Stimulated activated CD4-positive, alpha-beta T cell treated with anti-CD3 and anti-CD28 coated beads, Interleukin-12 subunit alpha, Interleukin-12 subunit beta, amount 100 ng/mL, for 48 hours (primary cell): ENCODE measurements around the gene ZFYVE16.
A peak's percentile ranks its signal among the peaks of the same experiment; 100 is the strongest.
"Not testable (repeated sequence)": the region's sequence is repeated elsewhere in the genome, so short reads cannot be mapped to it uniquely, and the experiment has no call there.

Experiments
- DNase-seq, 3 donors: peaks; one replicate each; pipeline ENCODE4 v3.0.0-alpha.2; 2020; ENCODE audit warnings: low read depth in 2 of 3, low spot score in 1 of 3

ZFYVE16 gene

DNA sequence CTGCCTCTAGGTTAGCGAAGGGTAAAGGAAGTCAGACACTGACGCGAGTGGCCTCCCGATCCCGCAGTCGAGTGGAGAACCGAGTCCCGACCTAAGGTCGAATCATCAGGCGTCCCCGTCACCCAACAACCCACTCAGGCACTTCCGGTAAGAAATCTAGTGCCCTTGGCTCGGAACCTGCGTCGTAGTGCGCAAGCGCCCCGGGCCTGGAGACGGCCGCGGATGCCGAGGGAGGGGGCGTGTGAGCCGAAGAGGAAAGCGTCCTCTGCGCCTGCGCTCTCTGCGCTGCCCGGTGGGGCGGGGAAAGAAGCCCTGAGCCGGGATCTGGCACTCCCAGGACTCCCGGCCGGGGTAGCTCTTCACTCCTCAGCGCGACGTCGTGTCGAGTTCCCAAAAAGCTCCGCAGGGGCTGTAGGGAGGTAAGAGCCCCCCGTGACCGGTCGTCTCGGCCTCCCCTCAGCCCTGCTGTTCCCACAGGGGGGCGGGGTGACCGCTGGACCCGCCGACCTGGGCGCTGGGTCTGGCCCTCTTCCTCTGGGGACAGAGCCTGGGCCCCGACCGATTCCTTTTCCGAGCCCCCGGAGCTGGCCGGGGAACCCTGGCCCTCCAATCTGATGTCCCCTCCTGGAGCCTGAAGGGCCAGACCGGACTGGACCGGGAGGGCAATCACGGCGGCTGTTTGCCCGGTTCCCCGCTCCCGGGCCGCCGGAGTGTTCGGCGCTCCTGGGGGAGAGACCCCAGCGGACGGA, at the start of gene ZFYVE16:
Gene ZFYVE16, plus strand, starts transcription at position 330 of the 749 bp plus-strand sequence. CDS start 26,084 bp downstream, outside the sequence.
- peak; percentile 93 to 97 (median 93) for DNase-seq

DNA sequence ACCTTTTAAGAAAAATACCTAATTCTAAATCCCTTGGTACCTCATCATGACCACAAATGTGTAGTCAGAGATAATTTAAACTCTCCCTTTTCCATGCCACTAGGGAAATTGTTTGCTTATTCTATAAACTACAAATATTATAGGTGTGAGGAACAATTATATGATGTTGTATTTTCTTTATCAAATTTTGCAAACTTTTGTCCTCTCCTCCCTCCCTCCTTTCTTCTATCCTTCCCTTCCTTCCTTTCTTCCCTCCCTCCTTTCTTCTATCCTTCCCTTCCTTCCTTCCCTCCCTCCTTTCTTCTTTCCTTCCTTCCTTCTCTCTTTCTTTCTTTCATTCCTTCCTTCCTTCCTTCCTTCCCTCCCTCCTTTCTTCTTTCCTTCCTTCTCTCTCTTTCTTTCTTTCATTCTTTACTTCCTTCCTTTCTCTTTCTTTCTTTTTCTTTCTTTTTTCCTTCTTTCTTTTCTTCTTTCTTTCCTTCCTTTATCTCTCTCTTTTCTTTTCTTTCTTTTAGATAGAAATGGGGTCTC, 46.9 kb upstream of the ZFYVE16 start:
- DNase-seq: no peak

- DNase-seq: no peak
Observed at GRCh38 chr5:80364892-80365291, 43.0 kb upstream of the ZFYVE16 start.

- DNase-seq: no peak
Observed at GRCh38 chr5:80368661-80369480, 39.0 kb upstream of the ZFYVE16 start.

- no peak for DNase-seq
Observed at GRCh38 chr5:80369521-80369920, 38.3 kb upstream of the ZFYVE16 start.

- no peak for DNase-seq
Observed at GRCh38 chr5:80370390-80370789, 37.5 kb upstream of the ZFYVE16 start.

GRCh38 chr5:80372780-80373179, 35.1 kb upstream of the ZFYVE16 start:
- DNase-seq: no peak

DNA sequence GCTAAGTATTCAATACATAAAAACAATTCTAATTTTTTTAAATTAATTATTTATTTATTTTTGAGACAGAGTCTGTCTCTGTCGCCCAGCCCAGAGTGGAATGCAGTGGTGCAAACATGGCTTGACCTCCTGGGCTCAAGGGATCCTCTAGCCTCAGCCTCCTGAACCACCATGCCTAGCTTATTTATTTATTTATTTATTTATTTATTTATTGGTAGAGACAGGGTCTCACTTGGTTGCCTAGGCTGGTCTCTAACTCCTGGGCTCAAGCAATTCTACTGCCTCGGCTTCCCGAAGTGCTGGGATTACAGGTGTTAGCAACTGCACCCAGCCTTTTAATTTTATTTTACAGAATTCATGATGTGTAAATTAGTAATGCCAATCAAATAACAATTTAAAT, 33.7 kb upstream of the ZFYVE16 start:
- DNase-seq: no peak

DNA sequence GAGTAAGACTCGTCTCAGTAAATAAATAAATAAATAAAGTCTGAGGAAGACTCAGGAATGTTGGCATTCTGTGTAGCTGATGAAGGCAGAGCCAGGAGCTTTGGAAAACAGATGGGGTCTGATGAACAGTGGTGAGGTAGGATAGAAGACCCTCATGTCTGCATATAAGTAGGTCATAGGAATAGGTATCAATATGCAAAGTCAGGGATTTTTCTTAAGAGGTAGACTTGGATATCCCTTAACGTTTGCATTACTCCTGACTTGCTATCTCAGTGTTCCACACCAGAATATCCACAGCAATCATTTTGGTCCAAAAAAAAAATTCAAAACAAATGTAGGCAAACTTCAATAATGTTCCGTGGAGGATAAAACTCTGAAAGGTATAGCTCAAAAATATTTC, 31.3 kb upstream of the ZFYVE16 start:
- DNase-seq: no peak

DNA sequence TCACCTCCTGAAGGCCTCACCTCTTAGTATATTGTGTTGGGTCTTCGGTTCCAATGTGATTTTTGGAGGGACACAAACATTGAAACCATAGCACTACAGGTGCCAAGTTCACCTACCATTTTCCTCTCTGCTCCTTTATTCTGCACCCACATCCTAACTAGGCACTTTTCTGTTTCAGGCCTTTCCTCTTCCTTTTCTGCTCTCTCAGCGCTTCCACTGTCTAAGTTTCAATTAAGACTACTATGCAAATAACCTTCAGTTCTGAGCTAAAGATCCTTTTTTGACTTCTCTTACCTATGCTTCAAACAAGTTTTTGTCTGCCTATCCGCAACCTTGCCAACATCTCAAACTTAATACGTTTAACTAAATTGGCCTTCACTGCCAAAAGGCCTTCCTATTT, 25.4 kb upstream of the ZFYVE16 start:
- no peak for DNase-seq

DNA sequence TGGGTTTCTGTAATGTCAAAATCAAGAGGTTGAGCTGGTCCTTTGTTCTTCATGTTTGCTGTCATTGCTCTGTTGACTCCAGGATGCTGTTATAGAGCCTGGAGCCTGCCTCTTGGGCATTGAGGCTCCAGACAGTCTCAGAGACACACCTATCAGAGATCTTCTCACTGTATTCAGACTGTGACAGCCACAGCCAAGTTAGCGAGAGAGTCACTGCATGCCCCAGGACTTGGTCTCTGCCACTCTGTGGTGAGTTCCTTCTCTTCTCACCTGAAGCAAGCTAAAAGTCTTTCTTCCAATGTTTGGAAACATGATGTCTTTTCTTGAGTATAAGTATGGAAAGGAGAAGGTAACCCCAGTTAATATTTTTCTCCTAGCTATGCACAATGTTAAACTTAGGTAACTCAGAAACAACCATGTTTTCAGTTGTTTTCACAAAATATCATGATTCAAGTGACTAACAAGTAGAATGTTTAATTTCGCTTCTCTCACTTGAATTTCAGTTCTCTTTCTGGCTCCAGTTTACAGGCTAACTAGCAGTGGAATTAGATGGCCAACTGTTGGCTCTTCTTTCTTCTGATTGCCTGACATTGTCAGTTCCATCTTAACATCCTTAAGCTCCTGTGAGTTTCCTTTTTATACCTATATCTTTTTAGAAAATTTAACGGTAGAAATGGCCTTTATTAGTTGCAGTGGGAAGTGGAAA, 20.6 kb upstream of the ZFYVE16 start:
- no peak for DNase-seq

DNA sequence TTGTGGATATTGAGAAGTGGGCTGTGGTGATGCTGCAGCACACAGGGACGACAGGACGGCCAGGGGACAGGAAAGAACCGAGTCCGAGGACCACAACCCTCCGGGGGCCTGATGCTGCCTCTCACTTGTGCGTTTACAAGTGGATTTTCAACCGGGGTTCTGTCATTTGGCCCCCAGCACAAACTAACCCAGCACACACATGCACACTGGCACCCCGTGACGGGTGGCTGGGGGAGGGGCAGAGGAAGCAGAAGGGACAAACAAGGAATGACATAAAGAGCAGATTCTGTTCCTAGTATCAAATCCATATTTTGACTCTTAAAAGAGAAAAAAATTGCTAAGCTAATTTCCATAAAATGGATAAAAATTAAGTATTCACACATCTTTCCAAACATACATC, 18.3 kb upstream of the ZFYVE16 start:
- no peak for DNase-seq

GRCh38 chr5:80390413-80390812, 17.5 kb upstream of the ZFYVE16 start:
- not testable (repeated sequence) for DNase-seq

DNA sequence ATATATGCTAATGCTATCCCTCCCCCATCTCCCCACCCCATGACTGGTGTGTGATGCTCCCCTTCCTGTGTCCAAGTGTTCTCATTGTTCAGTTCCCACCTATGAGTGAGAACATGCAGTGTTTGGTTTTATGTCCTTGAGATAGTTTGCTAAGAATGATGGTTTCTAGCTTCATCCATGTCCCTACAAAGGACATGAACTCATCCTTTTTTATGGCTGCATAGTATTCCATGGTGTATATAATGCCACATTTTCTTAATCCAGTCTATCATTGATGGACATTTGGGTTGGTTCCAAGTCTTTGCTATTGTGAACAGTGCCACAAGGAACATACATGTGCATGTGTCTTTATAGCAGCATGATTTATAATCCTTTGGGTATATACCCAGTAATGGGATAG, 16.6 kb upstream of the ZFYVE16 start:
- DNase-seq: not testable (repeated sequence)

GRCh38 chr5:80399526-80400239, 8.2 kb upstream of the ZFYVE16 start:
- DNase-seq: no peak

- DNase-seq: not testable (repeated sequence)
Observed at GRCh38 chr5:80400368-80400767, 7.5 kb upstream of the ZFYVE16 start.

GRCh38 chr5:80403782-80404181, 4.1 kb upstream of the ZFYVE16 start:
- no peak for DNase-seq

DNA sequence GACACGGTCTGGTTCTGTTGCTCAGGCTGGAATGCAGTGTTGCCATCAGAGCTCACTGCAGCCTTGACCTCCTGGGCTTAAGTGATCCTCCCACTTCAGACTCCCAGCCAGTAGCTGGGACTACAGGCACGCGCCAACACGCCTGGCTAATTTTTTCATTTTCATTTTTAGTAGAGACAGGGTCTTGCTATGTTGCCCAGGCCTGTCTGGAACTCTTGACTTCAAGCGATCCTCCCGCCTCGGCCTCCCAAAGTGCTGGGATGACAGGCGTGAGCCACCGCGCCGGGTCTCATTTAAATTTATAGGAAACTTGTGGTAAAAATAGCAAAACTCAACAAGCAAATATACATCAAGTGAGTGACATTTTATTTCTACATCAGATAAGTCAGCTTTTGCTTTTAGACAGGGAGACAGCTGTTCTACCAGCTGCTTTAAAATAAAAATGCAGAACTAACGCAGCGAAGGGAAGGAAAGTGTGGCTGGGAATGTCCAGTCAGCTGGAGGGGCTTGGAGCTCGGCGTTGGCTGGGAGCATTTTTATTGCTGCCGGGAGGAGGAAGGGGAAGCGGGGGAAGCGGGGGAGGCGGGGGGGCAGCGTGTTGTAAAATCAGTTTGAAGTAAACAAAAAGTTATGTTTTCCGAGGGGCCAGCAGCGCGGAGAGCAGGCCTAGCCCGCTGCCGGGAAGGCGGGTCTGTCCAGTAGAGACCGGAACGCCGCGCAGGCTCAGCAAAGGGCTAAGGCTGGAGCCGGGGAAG, 707 bp upstream of the ZFYVE16 start:
- DNase-seq: peak in 1 of 3 donors; percentile 3

- peak in 1 of 3 donors; percentile 39 for DNase-seq
Observed at GRCh38 chr5:80408484-80409366, 861 bp downstream of the ZFYVE16 start.
